Stimulated activated CD8-positive, alpha-beta memory T cell treated with anti-CD3 and anti-CD28 coated beads, Interleukin-12 subunit alpha, Interleukin-12 subunit beta, amount 100 ng/mL, for 4 hours (primary cell): ENCODE measurements around the gene MCTP1.

ENCODE experiments used
- DNase-seq: peaks from one replicate; pipeline ENCODE4 v3.0.0-alpha.2; 2020; ENCODE audit warnings: low read depth

MCTP1 gene

DNA sequence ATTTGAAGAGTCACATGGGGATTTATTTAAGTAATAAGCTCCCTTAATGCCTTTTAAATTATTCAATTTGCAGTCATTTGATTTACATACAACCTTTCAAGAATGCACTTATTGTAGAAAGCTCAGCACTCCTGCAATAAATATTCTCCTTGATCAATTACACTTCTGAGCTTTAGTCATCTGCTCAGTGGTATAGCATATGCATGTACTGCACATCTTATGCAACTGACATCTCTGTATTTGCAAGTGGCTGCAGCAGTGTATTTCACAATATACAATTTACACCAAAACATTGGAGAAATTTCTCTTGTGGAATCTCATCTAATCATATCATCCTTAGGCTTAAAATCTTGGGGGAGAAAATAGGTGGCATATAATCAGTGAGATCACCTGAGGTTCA, 340.7 kb downstream of the MCTP1 start:
- no peak for DNase-seq

DNA sequence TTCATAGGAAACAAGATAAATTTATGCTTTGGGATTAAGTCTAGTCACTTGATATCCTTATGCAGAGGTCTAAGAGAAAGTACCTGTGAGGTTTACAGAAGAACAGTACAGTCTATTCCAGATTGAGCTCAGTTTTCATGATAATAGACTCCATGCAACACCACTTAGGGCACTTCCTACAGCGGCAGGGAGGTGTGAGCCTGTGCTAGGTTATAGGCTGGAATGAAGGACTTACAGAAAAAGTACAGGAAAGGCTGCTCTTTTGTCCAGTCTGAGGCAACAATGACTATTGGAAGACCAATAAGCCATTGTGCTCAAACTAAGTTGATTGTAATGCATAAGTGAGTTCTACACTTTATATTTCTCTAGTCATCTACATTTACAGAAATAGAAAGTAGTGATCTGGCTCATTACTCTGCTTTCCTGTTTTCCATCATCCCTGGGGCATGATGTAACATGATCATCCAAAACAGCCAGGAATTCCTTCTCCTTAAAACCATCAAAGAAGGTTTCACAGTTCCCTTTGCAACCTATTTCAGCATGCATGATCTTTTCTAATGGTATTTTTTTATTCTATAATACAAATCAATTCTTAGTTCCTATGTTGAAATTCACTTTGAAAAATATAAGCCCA, 343.7 kb downstream of the MCTP1 start:
- no peak for DNase-seq

DNA sequence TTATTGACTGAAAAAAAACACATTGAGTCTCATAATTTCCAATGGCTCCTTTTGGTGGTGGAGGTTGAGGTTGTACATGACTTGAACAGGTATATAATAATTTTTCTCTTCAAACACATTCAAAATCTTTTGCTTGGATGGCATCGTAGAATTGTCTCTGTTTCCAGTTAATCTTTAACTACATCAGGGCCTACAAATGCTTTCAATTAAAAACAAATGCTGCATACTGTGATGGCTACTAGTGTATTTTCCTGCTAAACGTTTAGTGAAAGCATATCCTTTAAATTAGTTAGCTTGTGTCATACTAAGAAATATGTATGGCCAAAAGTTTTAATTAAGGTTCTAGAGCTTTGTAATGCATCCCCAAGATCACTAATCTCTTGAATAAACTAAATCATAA, 352.6 kb downstream of the MCTP1 start:
- DNase-seq: no peak

DNA sequence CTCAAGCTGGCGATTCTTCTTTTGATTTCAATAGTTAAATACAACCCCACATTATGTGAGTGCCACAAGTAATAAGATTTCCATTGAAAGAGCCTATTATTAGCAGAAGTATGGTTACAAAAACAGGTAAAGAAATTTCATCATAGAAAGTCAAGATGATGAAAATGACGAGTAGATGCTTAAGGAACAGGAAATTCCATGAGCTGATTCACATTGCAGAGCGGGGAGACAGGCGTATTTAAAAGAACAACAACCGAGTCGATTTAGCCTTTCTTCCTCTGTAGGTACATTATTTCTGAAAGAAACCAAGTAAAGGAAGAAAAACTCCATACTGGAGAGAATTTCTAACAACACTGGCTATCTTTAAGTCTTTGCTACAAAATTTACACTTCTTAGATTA, 356.0 kb downstream of the MCTP1 start:
- no peak for DNase-seq

DNA sequence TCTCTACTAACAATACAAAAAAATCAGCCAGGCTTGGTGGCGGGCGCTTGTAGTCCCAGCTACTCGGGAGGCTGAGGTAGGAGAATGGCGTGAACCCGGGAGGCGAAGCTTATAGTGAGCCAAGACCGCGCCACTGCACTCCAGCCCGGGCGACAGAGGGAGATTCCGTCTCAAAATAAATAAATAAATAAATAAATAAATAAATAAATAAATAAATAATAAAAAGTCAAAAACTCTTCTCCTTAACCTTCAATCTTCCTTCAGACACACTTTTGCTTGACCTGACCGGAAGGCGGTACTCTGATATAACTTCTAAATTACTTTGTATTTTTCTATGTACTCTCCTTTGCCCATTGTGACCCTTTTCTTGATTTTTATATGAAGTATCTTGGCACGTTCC, 364.3 kb downstream of the MCTP1 start:
- DNase-seq: no peak

DNA sequence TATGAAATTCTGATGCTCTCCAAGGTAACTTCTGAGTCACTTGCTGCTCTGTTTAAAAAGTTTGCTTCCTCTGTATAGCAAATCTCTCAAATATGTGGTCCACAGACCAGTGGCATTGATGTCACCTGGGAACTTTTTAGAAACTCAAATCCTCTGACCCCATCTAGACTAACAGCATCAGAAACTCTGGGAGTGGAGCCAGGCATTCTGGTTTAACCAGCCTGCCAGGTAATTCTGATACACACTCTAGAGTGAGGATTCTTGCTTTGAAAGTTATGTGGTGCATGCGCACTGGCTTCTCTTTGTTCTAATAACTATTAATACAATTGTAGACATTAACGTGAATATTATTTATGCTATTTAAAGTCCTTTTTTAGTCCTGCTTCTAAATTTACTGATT, 368.3 kb downstream of the MCTP1 start:
- DNase-seq: no peak

DNA sequence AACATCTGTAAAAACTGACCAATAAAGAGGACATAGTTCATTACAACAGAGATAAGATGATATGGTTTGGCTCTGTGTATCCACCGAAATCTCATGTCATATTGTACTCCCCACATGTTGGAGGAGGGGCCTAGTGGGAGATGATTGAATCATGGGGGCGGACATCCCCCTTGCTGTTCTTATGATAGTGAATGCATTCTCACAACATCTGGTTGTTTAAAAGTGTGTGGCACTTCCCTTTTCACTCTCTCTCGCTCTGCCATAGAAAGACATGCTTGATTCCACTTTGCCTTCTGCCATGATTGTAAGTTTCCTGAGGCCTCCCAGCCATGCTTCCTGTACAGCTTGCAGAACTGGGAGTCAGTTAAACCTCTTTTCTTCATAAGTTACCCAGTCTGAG, 373.6 kb downstream of the MCTP1 start:
- no peak for DNase-seq

DNA sequence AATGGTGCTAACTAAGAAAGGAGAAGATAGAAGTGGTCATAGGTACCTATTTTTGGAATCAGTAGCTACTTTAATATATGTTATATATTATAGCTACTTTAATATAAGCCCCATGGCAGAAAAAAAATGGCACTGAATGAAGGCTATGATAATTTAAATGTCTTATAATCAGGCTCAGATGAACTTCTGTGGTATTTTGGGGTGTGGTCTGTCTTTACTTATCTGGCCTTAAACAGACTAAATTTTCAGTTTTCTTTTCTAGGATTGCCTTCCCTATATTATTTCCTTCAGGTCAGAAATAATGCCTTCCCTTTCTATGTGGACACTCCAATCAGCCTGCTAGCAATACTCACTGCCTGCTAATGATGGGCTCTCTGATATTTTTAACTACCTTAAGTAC, 374.2 kb downstream of the MCTP1 start:
- no peak for DNase-seq

DNA sequence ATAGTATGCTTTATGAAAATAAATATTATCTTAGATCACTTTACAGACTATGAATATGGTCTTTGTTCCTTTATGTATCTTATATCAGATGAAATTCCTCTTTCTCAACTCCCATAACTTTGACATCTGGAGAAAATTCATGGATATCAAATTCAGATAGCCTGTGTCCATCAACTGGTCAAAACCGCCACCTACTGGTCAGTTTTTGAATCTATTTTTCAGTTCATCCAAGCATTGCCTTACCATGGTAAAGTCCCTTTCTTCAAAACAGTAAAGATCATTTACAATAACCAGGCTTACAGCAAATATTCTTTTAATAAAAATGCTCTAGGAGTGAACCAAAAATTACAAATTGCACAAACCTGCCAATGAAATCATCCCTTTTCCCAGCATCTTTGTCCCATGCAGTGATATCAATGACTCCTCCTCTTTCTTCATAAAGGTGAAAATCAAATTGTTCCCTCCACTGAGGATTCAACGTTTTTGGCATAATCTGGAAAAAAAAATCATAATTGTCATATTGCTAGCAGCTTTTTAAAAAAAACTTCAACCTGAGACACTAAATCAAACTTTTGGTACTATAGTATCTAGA, 375.9 kb downstream of the MCTP1 start:
- no peak for DNase-seq

DNA sequence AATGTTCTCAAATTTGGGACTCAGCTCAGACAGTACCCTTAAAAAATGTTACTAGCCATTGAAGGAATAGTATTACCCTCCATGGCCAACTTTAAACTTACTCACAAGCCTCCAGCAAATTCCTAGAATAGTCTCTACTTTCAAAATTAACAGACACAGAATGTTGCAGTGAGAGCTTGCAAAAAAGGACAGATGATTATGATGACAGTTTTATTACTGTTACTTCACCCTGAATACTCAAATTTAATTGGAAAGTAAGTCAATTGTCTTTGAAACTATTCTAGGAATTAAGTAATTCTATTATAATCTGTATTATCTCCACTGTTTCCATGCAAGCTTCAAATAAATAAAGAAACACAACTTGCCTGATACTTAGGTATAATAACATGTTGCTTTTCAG, 378.1 kb downstream of the MCTP1 start:
- DNase-seq: no peak

DNA sequence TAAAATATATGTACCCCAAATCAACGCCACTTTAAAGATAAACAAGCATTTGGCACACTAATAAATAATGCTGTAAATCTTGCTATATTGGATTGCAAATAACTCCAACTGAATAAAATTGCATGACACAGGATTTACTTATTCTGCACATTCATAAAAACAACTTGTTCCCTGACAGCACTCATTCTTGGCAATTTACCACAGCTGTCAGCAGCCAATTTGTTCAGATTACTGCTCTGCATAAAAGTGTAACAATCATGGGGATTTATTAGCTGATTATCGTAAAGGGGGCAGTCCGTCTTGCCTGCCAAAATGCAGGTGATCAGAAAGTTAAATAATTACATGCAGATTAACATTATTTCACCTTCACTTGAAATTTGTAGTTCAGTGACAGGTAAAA, 381.2 kb downstream of the MCTP1 start:
- no peak for DNase-seq

DNA sequence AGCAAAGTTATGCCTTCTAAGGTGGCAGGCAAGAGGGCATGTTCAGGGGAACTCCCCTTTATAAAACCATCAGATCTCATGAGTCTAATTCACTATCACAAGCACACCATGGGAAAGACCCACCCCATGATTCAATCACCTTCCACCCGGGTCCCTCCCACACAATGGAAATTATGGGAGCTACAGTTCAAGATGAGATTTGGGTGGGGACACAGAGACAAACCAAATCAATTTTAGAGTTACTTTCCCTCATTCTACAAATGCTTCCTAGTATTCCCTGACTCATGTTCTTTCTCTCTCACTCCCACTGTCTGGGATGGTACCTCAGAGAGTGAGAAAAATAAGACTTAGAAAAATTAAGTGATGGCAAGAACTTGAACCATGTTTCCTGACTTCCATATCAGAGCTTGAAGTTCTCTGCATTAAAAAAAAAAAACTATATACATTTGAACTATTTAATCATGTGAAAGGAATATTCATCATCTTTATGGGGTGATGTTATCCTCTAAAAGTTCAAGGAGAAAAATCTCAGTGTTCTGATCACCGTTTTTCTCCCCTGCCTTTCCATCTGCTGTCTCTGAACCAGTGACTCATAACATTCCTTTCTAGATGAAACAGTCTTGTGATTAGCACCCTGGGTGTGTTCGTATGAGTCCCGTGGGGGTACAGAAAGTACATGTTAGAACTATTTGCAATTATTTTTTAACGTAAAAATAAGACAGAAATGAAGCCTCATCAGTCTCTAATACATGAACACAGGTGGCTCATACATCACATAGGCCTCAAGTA, 383.5 kb downstream of the MCTP1 start:
- DNase-seq: no peak

DNA sequence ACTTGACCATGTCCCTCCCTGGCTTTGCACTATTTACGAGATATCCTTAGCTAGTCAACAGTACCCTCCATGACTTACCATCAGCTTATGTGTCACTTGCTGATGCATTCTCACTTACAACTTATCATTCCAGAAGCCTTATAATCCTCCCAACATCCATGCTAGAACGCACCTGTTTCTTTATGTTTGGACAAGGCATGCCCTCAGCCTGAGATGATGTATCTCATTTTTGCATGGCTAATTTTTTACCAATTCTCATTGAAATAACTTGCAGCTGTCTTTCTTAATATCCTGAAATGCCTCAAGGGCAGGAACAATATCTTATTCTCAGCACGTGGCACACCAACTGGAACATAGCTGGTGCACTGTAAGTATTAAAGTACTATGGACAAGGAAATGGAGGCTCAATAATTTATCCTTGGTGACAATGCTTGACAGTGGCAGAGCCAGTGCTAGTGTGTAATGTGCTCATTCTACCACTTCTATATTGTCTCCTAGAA, 384.8 kb downstream of the MCTP1 start:
- DNase-seq: no peak

DNA sequence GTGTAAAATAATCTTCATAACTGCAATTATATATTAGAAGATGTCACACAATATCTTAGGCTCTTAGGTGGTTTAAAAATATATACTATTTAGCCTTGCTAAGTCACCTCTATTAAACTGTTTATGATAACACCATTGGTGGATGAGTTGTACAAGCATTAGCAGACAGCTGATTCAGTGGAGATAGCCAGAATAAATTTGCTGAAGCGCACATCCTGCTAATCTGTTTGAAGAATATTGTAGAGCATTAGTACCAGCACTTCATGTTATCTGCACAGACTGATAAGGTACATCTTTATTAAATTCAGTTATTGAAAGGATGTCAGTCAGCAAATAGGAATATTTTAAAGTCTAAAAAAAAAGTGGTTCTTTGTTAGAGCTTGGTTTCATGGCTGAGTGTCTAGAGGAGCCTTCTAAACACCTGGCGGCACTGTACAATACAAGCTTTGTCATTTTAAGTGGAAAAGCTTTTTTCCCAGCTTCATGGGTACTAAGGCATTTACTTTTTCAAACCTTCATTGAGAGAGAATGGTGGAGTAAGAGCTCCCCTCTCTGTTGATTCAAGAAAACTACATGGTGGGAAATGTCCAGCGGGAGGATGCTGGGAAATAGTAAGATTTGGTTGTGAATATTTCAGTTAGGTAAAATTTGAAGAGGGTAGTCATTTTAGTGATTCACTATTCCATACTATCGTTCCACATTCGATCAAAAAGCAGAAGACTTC, 391.3 kb downstream of the MCTP1 start:
- DNase-seq: no peak

DNA sequence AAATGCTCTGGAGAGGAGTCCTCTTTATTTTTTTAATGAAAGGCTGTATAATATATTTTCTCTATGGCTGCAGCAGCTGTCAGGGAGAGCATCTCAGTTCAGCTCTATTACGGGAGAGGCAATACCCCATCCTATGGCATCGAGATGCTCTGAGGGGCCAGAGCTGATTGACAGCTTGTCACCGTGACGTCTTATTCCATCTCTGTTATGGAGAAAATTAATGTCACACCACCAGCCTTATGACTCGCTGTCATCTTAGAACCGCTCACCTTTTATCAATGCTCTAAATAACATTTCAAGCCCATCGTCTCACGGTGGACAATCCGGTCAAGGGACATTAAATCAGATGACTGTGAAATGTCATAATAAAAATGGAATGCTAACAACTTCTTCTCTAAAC, 392.9 kb downstream of the MCTP1 start:
- no peak for DNase-seq

DNA sequence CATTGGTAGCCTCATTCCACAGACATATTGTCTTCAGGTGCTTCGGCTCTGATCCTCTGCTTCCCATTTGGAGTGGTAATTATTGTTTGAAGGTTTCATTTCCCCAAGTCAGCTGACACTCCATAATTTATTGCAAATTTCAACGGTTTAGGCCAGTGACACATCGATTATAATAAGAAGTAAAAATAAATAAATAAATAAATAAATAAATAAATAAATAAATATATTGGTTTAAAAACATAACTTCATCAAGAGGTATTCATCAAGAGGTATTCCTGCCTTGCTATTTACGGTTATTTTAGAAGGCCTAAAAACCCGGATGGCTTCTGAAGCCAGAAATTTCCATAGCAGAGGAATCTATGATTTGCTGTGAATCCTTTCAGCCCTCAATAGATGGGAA, 393.3 kb downstream of the MCTP1 start:
- no peak for DNase-seq

DNA sequence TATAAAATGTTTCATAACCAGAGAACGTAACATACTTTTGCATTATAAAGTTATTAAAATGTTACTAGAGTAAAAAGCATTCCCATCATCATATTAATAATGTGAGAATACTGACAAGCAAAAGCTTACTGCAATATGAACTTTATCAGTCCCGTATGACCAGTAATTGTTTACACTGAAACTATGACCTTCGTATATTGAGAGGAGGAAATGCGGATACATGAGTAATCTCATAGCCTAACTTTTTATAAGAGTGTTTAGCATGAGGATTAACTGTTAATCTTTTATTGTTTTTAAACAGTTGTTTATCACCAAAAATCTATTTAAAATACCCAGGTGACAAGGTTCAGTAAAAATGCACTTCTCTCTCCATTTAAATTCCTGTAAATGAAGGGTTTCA, 394.0 kb downstream of the MCTP1 start:
- DNase-seq: no peak

DNA sequence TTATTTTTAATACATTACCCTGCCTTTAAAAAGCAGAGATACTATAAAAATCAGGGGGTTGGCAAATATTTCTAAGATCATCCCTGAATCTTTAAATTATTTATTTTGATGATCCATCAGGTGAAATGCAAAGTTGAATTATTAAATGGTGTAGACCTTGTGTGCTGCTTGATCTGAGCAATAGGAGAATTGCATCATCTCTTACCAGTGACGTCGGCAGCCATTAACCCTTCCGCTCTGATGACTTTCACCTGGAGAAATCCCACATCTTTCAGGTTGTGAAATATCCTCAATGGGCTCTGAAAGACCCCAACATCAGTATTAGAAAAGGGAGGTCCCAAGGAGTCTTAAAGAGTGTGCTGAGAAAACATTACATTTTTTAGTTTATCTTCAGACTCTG, 396.2 kb downstream of the MCTP1 start:
- DNase-seq: no peak

DNA sequence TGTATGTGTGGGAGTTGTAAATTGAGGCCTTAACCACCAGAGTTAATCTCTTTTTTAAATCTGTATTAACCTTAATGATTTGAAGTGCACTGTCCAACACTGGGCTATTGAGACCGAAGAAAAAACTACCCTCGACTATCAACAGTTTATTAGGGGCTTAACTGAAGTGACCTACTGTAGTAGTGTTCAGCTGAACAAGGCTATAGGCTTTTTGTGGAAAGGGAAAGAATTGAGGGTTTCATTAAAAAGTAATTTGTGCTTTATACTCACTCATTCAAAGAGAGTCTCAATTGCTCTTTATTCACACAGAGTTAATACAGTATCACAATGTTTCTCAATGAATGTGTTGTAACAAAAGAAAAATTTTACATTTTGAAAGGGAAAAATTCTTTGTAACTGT, 399.0 kb downstream of the MCTP1 start:
- no peak for DNase-seq

DNA sequence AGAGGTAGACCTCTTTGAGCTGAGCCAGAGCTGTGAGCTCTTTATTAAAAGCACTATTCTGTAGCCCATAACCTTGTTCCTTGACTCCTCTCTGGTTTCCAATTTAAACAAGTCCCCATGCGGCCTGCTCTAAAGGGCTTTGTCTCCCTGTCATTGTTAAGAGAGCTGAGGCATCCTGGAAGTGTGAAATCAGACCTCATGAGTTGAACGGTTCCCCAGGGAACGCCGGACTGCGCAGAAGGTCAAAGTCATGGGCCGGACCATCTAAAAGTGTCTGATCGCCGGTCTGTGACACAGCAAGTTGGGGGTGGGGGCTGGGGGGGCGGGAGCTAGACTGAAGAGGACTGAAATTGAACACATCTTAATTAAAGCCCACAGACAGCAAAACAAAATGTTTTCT, 400.6 kb downstream of the MCTP1 start:
- DNase-seq: no peak

DNA sequence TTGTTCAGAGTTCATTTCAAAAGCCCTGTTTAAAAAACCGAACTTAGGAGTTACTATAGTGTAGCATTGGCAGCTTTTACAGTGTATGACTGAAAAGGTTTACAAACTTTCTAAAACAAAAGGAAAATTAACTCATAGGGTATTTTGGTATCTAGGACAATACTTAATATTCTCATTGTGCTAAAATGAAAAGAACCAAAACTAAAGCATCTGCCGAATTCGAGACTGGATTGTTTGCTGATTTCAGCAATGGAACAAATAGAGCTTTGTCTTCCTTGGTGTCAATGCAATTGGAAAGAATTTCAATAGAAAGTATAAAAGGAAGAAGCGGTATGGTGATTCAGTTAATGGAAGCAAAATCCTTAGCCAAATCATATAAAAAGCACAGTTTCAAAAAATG, 412.4 kb downstream of the MCTP1 start:
- no peak for DNase-seq

DNA sequence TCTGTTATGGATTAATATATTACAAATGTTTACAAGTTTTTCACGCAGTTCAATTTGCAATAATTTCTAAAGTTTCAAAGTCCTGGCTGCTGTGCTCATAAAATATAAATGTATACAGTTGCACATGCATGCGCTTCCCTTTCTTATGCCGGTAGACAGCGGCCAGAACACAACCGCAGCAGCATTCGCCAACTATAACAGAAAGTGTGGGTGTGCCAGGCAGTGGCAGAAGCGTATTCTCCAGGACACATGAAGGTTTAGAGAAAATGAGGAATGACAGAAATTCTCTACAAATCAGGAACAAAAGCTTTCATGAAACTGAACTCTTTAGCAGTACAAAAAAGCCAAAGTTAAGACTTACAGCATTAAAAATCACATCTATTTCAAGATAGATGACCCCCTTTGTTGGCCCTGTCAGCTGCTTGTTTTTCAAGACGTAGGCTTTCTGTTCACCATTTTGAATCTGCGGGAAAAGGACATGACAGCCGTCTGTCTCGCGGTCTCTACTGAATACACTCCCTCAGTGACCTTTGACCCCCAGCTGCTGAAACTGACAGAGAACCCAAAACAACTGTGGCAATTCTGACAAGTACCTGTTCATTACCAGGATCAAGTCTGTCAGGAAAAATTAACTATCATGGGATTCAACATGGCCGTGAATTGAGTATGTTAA, 414.2 kb downstream of the MCTP1 start:
- DNase-seq: no peak
